Fibroblast of skin of right quadriceps (primary cell): ENCODE measurements around the gene MYO15A.
A peak's percentile ranks its signal among the peaks of the same experiment; 100 is the strongest.
"Not testable (repeated sequence)": the region's sequence is repeated elsewhere in the genome, so short reads cannot be mapped to it uniquely, and the experiment has no call there.

Source experiments
- DNase-seq: peaks from one replicate; pipeline ENCODE4 v3.0.0-alpha.2; 2013

MYO15A gene

DNA sequence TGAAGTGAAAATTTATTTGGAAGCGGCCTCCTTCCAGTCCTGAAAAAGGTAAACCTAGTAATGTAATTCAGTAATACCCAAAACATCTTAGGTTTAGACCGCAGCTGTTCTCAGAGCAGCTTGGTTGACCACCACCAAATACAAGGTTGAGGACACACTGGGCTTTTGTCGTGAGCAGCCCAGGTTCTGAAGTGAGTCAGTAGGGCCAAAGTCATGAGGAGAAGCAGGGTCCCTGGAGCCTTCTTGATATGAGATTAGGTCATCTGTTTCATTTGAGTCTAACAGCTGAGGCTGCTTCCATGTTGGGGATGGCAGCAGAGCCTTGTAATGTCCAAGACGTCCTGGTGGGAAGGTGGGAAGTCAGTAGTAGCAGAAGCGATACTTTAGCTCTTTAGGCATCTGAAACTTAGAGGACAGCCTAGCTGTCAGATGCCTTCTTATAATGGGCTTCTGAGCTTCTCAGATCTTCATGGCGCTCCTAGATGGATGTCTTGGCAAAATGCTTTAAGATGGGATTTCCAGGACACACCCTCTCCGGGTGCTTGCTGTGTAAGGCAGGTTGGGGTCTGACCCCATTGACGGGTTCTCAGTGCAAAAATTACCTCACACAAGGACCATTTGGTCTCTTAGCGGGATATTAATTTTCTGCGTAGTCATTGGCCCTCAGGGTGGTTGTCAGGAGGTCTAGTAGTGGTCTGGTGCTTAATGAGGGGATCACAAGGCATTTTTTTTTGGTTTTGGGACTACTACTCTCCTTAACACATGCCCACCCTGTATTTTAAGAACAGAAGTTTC lies 77.5 kb downstream of the MYO15A start:
- no peak for DNase-seq

DNA sequence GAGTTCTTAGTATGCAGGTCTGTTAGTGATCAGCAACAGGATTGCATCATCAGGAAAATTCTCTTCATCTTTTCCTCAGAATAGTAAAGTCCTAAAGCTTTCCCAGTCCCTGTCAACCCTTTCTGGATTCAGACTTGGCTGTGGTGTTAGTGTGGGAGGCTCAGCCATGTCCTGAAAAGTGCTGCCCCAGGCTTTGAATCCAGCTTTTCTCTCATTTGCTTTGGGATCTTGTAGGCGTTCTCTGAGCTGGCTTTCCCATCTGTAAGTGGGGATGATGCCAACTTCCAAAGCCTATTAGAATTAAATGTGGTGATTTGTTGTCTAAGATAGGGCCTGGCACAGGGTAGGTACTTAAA lies 78.0 kb downstream of the MYO15A start:
- peak; percentile 35 for DNase-seq

GRCh38 chr17:18187226-18187625 lies 78.7 kb downstream of the MYO15A start:
- DNase-seq: no peak

DNA sequence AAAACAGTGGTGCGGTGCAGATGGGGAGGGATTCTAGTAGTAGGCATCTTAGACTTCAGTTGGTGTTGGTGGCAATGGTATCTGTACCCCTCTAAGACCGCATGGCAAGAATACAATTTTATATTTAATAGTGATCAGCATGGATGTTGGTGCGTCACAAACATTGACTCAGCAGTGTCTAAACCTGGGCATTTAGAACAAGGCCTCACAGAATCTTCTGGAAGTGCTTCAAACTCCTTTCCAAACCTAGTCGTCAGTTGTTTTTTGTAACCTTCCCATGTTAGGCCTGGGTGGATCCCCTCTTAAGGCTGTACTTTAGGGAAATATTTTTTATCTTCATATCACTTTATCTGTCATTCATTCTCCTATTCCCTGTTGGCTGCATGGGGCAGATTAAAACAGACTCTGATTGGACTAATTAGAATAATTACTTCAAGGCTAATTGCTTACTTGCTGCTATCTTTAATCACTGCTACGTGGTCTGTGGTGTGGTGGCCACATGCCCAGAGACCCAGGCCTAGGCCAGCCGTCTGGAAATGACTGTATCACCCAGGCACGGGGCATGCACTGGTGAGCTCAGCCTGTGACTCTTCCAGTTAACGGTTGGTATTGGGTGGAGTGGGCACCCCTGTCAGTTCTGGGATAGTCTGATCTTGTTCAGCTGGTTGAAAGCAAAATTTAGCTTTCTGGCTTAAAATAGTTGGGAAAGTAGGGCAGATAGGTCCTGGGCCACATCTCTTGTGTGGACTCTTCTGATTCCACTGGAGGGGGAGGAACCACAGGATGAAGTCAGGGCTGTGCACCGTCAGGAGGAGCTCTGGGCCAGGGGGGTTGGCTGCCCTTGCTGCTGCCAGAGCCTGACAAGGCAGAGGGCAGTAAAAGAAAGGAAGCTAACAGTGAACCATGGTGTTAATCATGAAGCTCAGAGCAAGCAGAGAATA lies 79.5 kb downstream of the MYO15A start:
- peak; percentile 16 for DNase-seq

- no peak for DNase-seq
These were observed 82.2 kb downstream of the MYO15A start for GRCh38 chr17:18190628-18191235.

DNA sequence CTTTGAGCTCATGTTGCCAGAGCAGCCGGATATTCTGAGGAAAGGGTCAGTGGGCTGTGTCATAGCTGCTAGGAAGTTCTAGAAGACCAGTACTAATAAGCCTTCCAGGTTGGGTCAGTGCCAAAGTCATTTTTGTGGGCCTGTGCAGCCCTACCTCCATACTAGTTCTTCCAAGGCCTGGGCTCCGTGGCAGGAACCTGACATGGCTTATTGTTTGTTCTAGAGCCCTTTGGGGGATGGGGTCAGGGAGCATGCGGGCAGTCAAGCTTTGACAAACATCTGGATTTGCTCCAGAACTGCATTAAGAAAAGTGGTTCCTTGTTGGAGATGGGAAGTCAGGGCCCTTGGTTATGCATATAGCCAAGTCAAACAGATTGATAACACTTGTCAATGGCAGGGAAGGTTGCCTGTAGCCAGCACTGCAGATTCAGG lies 82.7 kb downstream of the MYO15A start:
- DNase-seq: no peak

GRCh38 chr17:18191967-18192366 lies 83.4 kb downstream of the MYO15A start:
- DNase-seq: no peak

DNA sequence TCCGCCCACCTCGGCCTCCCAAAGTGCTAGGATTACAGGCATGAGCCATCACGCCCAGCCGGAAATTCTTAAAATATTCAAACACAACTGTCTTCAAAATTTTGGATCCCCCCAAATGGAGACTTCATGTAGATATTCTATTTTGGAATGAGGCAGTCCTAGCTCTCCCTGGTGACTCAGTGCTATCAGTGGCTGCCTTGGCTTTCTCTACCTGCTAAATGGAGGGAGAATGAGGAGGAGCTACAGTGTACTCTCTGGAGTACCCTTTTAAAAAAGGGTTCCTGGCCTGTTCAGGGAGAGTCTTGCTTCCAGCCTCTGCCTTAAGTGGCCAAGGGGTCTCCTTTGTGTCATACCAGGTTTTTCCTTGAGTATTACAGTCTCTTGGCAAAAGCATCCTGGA lies 85.8 kb downstream of the MYO15A start:
- DNase-seq: no peak

DNA sequence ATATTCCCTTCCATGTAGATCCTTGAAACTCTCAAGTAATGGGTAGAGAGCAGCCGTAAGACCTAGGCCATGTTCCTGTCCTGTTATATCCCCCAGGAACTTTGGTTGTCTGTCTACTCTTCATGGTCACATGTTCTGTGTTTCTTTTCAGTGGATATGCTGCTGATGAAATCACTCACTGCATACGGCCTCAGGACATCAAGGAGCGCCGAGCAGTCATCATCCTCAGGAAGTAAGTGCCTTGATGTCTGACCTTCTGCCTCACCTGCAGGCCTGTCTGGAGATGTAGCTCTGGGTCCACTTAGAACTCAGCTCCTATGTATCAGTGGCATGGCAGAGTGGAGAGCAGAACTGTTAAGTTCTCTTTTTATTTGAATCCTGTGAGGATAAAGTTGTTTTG lies 86.2 kb downstream of the MYO15A start:
- no peak for DNase-seq

- no peak for DNase-seq
These were observed 86.7 kb downstream of the MYO15A start for GRCh38 chr17:18195246-18195645.

DNA sequence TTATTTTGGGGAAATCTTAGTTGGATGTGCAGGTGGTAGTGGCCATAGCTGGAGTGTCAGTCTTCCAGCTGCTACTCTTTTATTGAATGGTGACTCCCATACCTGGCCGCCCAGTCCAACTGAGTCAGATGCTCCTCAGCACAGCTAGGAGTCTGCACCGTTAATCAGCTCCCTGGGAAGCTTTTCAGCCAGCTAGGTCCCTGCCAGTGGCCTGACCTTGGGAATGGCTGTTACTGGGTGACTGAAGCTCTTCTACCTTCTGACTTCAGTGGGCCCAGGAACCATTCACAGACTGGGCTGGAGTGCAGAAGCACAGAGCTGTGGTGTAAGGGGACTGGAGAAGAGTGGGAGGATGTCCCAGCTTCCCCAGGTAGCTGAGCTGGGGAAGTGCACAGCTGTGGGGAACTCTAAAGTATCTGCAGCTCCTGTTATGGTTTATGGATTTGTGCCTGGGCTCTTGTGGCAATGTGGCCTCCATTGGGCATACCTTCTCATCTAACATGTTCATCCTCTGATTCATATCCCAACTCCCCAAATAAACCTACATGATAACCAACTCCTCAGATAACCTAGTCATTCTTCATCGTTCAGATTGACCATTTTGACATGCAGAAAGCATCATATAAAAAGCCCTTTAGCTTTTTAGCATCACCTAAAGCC lies 89.1 kb downstream of the MYO15A start:
- no peak for DNase-seq

DNA sequence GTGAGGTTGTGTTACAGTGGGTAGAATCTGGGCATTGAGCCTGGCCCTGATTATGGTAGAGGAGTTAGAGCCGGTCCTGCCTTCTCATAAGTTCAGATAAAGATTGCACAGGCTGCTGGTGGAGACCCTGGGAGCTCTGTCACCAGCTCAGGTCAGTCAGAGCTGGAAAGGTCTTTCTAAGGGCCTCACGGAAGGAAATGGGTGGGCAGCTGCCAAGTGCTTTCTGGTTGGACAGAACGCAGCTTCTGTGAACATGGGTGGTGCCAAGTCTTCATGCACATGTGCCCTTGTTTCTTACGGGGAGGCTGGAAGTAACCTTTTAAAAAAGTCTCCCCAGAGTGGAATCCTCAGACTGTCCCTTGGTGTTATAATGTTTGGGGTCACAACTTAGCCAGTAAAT lies 90.0 kb downstream of the MYO15A start:
- DNase-seq: no peak

GRCh38 chr17:18201108-18201507 lies 92.6 kb downstream of the MYO15A start:
- DNase-seq: no peak

- DNase-seq: no peak
These were observed 94.8 kb downstream of the MYO15A start for GRCh38 chr17:18203308-18203707.

- DNase-seq: no peak
These were observed 97.3 kb downstream of the MYO15A start for GRCh38 chr17:18205861-18206260.

DNA sequence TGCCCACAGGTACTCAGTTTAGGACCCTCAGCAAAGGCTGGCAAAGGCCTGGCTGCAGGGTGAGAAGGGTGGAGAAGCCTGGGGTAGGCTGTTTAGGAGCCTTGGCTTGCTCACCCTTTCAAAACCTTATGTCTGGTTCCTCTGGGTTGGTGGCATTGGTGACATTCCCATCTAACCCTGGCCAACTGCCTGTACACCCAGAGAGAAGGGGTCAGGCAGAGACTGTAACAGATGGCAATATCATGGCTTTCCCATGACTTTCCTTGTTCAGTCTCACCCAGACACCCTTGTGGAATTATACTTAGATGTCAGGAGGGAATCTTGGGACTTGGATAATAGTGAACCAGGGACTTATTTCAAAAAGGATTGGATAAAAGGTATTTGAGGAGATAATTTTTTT lies 98.4 kb downstream of the MYO15A start:
- DNase-seq: no peak

DNA sequence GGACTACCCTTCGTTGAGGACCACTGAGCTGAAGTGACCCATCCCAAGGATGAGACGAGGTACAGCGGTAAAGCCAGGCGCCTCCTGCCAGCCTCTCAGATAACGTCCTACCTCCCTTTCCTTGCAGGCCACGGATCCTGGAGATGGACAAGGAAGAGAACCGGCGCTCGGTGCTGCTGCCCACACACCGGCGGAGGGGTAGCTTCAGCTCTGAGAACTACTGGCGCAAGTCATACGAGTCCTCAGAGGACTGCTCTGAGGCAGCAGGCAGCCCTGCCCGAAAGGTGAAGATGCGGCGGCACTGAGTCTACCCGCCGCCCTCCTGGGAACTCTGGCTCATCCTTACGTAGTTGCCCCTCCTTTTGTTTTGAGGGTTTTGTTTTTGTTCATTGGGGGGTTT lies 99.5 kb downstream of the MYO15A start:
- DNase-seq: no peak

- DNase-seq: no peak
These were observed 105.2 kb downstream of the MYO15A start for GRCh38 chr17:18213666-18214270.

- not testable (repeated sequence) for DNase-seq
These were observed 108.3 kb downstream of the MYO15A start for GRCh38 chr17:18216906-18217305.

DNA sequence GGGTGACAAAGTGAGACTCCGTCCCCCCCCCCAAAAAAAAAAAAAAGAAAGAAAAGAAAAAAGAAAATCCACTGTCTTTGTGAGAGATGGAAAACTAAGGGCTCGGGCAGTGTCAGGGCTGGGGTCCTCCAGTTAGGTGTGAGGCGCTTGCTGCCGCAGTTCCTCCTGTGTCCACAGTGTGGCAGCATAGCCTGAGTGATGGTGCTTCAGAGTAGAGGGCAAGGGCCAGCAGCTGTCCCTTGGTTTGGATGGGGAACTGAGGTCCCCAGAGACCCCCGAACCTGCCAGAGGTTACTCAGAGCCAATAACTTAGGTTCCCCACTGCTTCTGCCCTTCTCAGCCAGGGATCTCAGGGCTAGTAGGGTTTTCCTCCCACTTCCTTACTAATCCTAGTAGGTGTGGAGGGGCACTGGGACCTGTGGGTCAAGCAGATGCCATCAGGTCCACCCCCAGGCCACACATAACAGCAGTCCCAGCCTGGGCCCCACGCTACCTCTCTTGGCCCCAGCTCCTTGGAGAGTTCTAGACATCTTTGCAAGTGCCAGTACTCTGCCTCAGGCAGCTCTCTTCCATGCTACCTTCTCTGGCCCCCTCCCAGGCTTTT lies 109.0 kb downstream of the MYO15A start:
- DNase-seq: peak; percentile 46

- peak; percentile 18 for DNase-seq
These were observed 110.3 kb downstream of the MYO15A start for GRCh38 chr17:18218756-18219415.

- DNase-seq: no peak
These were observed 115.5 kb downstream of the MYO15A start for GRCh38 chr17:18224053-18224386.
